ENCODE results near the gene CCL26. TPM values are rescaled to one million over a fixed set of nuclear protein-coding genes. Genes with fewer than 3 reads are reported as not detected.
"Not testable (repeated sequence)": the region's sequence is repeated elsewhere in the genome, so short reads cannot be mapped to it uniquely, and the experiment has no call there.

CCL26 gene
- polyA plus RNA-seq, 1 experiment: 0.26 TPM

- Histone ChIP-seq H3K36me3 (ENCODE audit: control insufficient read depth, insufficient read depth, low read length) (no peaks in the 10 kb centered on the region), H3K27me3 (ENCODE audit: control insufficient read depth, insufficient read depth, low read length) (no peaks in the 10 kb centered on the region), H3K4me3 (ENCODE audit: low read depth, low read length) (no peak overlapping the region)
- ChIA-PET CTCF (interaction anchor here (1.2 kb wide), 1 partner anchor 12 kb away, joined by 3 read pairs; no protein-coding TSS in a partner anchor), POLR2A (no interaction called here)
- no peak for TF ChIP-seq CTCF (IDR thresholded peaks at IDR 0.05; ENCODE audit: insufficient read depth, low read depth, low read length)
- DNase-seq (ENCODE audit: low read depth): no peak
These were observed 49.6 kb downstream of the CCL26 start for GRCh38 chr7:75722373-75722772.

- H3K4me3 ChIP-seq (ENCODE audit: low read depth, low read length); H3K36me3 ChIP-seq (ENCODE audit: control insufficient read depth, insufficient read depth, low read length); DNase-seq (ENCODE audit: low read depth); H3K27me3 ChIP-seq (ENCODE audit: control insufficient read depth, insufficient read depth, low read length); POLR2A ChIA-PET: not testable (repeated sequence)
- CTCF ChIA-PET: interaction anchor here (1.2 kb wide), 1 partner anchor 12 kb away, joined by 3 read pairs; no protein-coding TSS in a partner anchor
These were observed 50.1 kb downstream of the CCL26 start for GRCh38 chr7:75721922-75722321.

- POLR2A ChIA-PET: no interaction called here
These were observed 50.6 kb downstream of the CCL26 start for GRCh38 chr7:75721426-75721825.

GRCh38 chr7:75719626-75720025 lies 52.4 kb downstream of the CCL26 start:
- ChIA-PET POLR2A (no interaction called here), CTCF (no interaction called here)
- Histone ChIP-seq H3K36me3 (ENCODE audit: control insufficient read depth, insufficient read depth, low read length) (no peaks in the 10 kb centered on the region), H3K4me3 (ENCODE audit: low read depth, low read length) (no peak overlapping the region), H3K27me3 (ENCODE audit: control insufficient read depth, insufficient read depth, low read length) (no peaks in the 10 kb centered on the region)
- no peak for TF ChIP-seq CTCF (IDR thresholded peaks at IDR 0.05; ENCODE audit: insufficient read depth, low read depth, low read length)
- DNase-seq (ENCODE audit: low read depth): no peak

More at GRCh38 chr7:75721426-75721825, 50.6 kb downstream of the CCL26 start:
- H3K36me3 ChIP-seq (ENCODE audit: control insufficient read depth, insufficient read depth, low read length): no peaks in the 10 kb centered on the region
- H3K4me3 ChIP-seq (ENCODE audit: low read depth, low read length): no peak overlapping the region
- DNase-seq (ENCODE audit: low read depth): no peak
- no peaks in the 10 kb centered on the region for H3K27me3 ChIP-seq (ENCODE audit: control insufficient read depth, insufficient read depth, low read length)
- CTCF ChIA-PET: interaction anchor here (1.2 kb wide), 1 partner anchor 13 kb away, joined by 3 read pairs; no protein-coding TSS in a partner anchor
- TF ChIP-seq CTCF (IDR thresholded peaks at IDR 0.05; ENCODE audit: insufficient read depth, low read depth, low read length): no peak

Other genes starting within 250 kb of the CCL26 start
- 6.5 and 7.5 TPM in 2 replicates for gene HIP1, start 33.3 kb downstream of the CCL26 start, polyA plus RNA-seq (2011; rRNA removed)
- not detected in 2 replicates for gene CCL24, start 41.6 kb upstream of the CCL26 start, polyA plus RNA-seq (2011; rRNA removed)
- gene RHBDD2, start 106.8 kb upstream of the CCL26 start, polyA plus RNA-seq (2011; rRNA removed): 40.3 and 71.3 TPM in 2 replicates
- gene POR, start 142.9 kb upstream of the CCL26 start, polyA plus RNA-seq (2011; rRNA removed): 35.3 and 63.4 TPM in 2 replicates
- gene TMEM120A, start 222.4 kb upstream of the CCL26 start, polyA plus RNA-seq (2011; rRNA removed): 59.9 and 75.2 TPM in 2 replicates